ENCODE results near the gene C1orf159.
"Not testable (repeated sequence)": the region's sequence is repeated elsewhere in the genome, so short reads cannot be mapped to it uniquely, and the experiment has no call there.

- TF ChIP-seq POLR2A, CTCF (IDR thresholded peaks at IDR 0.05): not testable (repeated sequence)
These were observed 58.2 kb downstream of the C1orf159 start for GRCh38 chr1:1057769-1058087.
